Skeletal muscle tissue (tissue), 4 donors: ENCODE data around the gene PPP2CA. TPM values are rescaled to one million over a fixed set of nuclear protein-coding genes. Genes with fewer than 3 reads are reported as not detected.
A peak's percentile ranks its signal among the peaks of the same experiment; 100 is the strongest.

Source experiments
- H3K27ac ChIP-seq: one replicate; pipeline ENCODE4 v1.7.0; 2013; ENCODE audit warnings: mild to moderate bottlenecking, low read depth, low read length, inconsistent platforms
- H3K27me3 ChIP-seq, 3 donors: one replicate each; pipeline ENCODE4 v1.7.0; 2013; ENCODE audit warnings: low read length in 3 of 3; ENCODE audit not compliant: control insufficient read depth in 3 of 3, insufficient read depth in 3 of 3
- H3K36me3 ChIP-seq, 3 donors: one replicate each; pipeline ENCODE4 v1.7.0; 2013; ENCODE audit warnings: low read length in 3 of 3; ENCODE audit not compliant: control insufficient read depth in 3 of 3, insufficient read depth in 3 of 3
- H3K4me1 ChIP-seq, 3 donors: one replicate each; pipeline ENCODE4 v1.7.0; 2013; ENCODE audit warnings: low read length in 3 of 3, mild to moderate bottlenecking in 3 of 3; ENCODE audit not compliant: control insufficient read depth in 3 of 3, insufficient read depth in 3 of 3
- H3K4me3 ChIP-seq, 3 donors: one replicate each; pipeline ENCODE4 v1.7.0; 2013; ENCODE audit warnings: low read length in 3 of 3
- H3K9ac ChIP-seq, 3 donors: one replicate each; pipeline ENCODE4 v1.7.0; 2013; ENCODE audit warnings: low read length in 3 of 3, mild to moderate bottlenecking in 3 of 3, moderate library complexity in 2 of 3, low read depth in 1 of 3
- H3K9me3 ChIP-seq, 3 donors: one replicate each; pipeline ENCODE4 v1.7.0; 2013; ENCODE audit warnings: low read length in 3 of 3; ENCODE audit not compliant: control insufficient read depth in 3 of 3
- total RNA-seq: library from RNA; depleted of rRNA; stranded (reverse); fragments of >200 nt; gene quantifications from one replicate; pipeline ENCODE4 v1.2.3, GENCODE V29; 2014
- donor health status: Osteomylitis.

PPP2CA gene
- total RNA-seq, 1 donor from 2014 or later, result 47.0 TPM

GRCh38 chr5:134245692-134246091 is 19.8 kb upstream of the PPP2CA start:
- Histone ChIP-seq H3K4me3 (no peak overlapping the region), H3K27me3 (no peaks in the 10 kb centered on the region), H3K36me3 (no peaks in the 10 kb centered on the region), H3K9me3 (no peaks in the 10 kb centered on the region), H3K4me1 (peaks cover 17 to 48% (median 48%) of the 10 kb centered on the region in 3 donors), H3K27ac (peak overlapping the region; percentile 17), H3K9ac (no peak overlapping the region)

GRCh38 chr5:134245101-134245604 is 19.3 kb upstream of the PPP2CA start:
- H3K4me3 ChIP-seq, result peak overlapping the region in 2 of 3 donors; percentile 23 to 45
- no peaks in the 10 kb centered on the region for H3K36me3 ChIP-seq
- peak overlapping the region in 2 of 3 donors; percentile 55 to 70 for H3K9ac ChIP-seq

GRCh38 chr5:134242146-134242545 is 16.3 kb upstream of the PPP2CA start:
- no peaks in the 10 kb centered on the region for H3K9me3 ChIP-seq
- H3K4me1 ChIP-seq, result peaks cover 28 to 48% (median 46%) of the 10 kb centered on the region in 3 donors
- H3K27ac ChIP-seq, result peak overlapping the region; percentile 95
- H3K9ac ChIP-seq, result peak overlapping the region in 1 of 3 donors; percentile 47
- no peaks in the 10 kb centered on the region for H3K27me3 ChIP-seq
- no peaks in the 10 kb centered on the region for H3K36me3 ChIP-seq
- H3K4me3 ChIP-seq, result peak overlapping the region in 1 of 3 donors; percentile 13

More at GRCh38 chr5:134245101-134245604, 19.3 kb upstream of the PPP2CA start:
- H3K9me3 ChIP-seq, result no peaks in the 10 kb centered on the region
- H3K27me3 ChIP-seq, result no peaks in the 10 kb centered on the region
- H3K27ac ChIP-seq, result peak overlapping the region; percentile 62
- peaks cover 22 to 54% (median 53%) of the 10 kb centered on the region in 3 donors for H3K4me1 ChIP-seq

- peak overlapping the region; percentile 25 to 56 (median 33) for H3K4me3 ChIP-seq
- H3K27ac ChIP-seq, result peak overlapping the region; percentile 95
- no peaks in the 10 kb centered on the region for H3K27me3 ChIP-seq
- H3K36me3 ChIP-seq, result no peaks in the 10 kb centered on the region
- no peaks in the 10 kb centered on the region for H3K9me3 ChIP-seq
- H3K9ac ChIP-seq, result peak overlapping the region; percentile 60 to 74 (median 73)
- peaks cover 31 to 49% (median 48%) of the 10 kb centered on the region in 3 donors for H3K4me1 ChIP-seq
Measured at GRCh38 chr5:134240421-134240962, 14.6 kb upstream of the PPP2CA start.

- Histone ChIP-seq H3K4me1 (peaks cover 25 to 33% (median 33%) of the 10 kb centered on the region in 3 donors), H3K9me3 (no peaks in the 10 kb centered on the region), H3K36me3 (no peaks in the 10 kb centered on the region), H3K27ac (peak overlapping the region; percentile 82), H3K4me3 (no peak overlapping the region), H3K27me3 (no peaks in the 10 kb centered on the region), H3K9ac (no peak overlapping the region)
Measured at GRCh38 chr5:134236820-134237219, 10.9 kb upstream of the PPP2CA start.

GRCh38 chr5:134236318-134236717 is 10.4 kb upstream of the PPP2CA start:
- Histone ChIP-seq H3K27ac (peak overlapping the region; percentile 82), H3K4me1 (peaks cover 25 to 30% (median 29%) of the 10 kb centered on the region in 3 donors)

GRCh38 chr5:134228624-134229023 is 2.8 kb upstream of the PPP2CA start:
- Histone ChIP-seq H3K4me3 (no peak overlapping the region), H3K27ac (peak overlapping the region; percentile 100), H3K36me3 (peaks cover 0 to 2% (median 0%) of the 10 kb centered on the region in 3 donors), H3K9ac (no peak overlapping the region), H3K27me3 (no peaks in the 10 kb centered on the region), H3K4me1 (peaks cover 10 to 23% (median 19%) of the 10 kb centered on the region in 3 donors), H3K9me3 (no peaks in the 10 kb centered on the region)

More at GRCh38 chr5:134236318-134236717, 10.4 kb upstream of the PPP2CA start:
- no peak overlapping the region for H3K4me3 ChIP-seq
- no peaks in the 10 kb centered on the region for H3K9me3 ChIP-seq
- H3K27me3 ChIP-seq, result no peaks in the 10 kb centered on the region
- no peaks in the 10 kb centered on the region for H3K36me3 ChIP-seq
- H3K9ac ChIP-seq, result peak overlapping the region in 1 of 3 donors; percentile 23

- Histone ChIP-seq H3K9ac (peak overlapping the region in 1 of 3 donors; percentile 100), H3K27ac (peak overlapping the region; percentile 100), H3K4me1 (peaks cover 10 to 26% (median 23%) of the 10 kb centered on the region in 3 donors), H3K27me3 (no peaks in the 10 kb centered on the region), H3K36me3 (peaks cover 0 to 2% (median 0%) of the 10 kb centered on the region in 3 donors), H3K9me3 (no peaks in the 10 kb centered on the region), H3K4me3 (peak overlapping the region in 1 of 3 donors; percentile 96)
Measured at GRCh38 chr5:134227776-134228175, 1.9 kb upstream of the PPP2CA start.

- Histone ChIP-seq H3K27me3 (no peaks in the 10 kb centered on the region), H3K4me1 (peaks cover 10 to 31% (median 26%) of the 10 kb centered on the region in 3 donors), H3K9ac (peak overlapping the region; percentile 98 to 100 (median 99)), H3K36me3 (peaks cover 0 to 2% (median 0%) of the 10 kb centered on the region in 3 donors), H3K9me3 (no peaks in the 10 kb centered on the region), H3K27ac (peak overlapping the region; percentile 100), H3K4me3 (peak overlapping the region; percentile 91 to 99 (median 96))
Measured at GRCh38 chr5:134227259-134227658, 1.4 kb upstream of the PPP2CA start.
